DMS 273 treated with DMSO at 0.1 percent for 48 hours (cell line): ENCODE data around the gene AVP.

ENCODE experiments used
- DNase-seq: peaks from one replicate; lab custom pipeline; 2025; lab: John Stamatoyannopoulos, UW

Gene AVP

GRCh38 chr20:3047486-3048419 lies 36.8 kb downstream of the AVP start:
- no peak for DNase-seq

GRCh38 chr20:3046677-3047462 lies 37.7 kb downstream of the AVP start:
- no peak for DNase-seq

GRCh38 chr20:3045816-3046676 lies 38.5 kb downstream of the AVP start, which contains the start of gene MRPS26:
MRPS26 (plus strand) TSS chr20:3046052; CDS start chr20:3046069, 17 bp downstream.
- peak; percentile 58 for DNase-seq

- DNase-seq: peak; percentile 58
Observed at GRCh38 chr20:3045042-3045815, 39.3 kb downstream of the AVP start.

- DNase-seq: no peak
Observed at GRCh38 chr20:3044336-3044965, 40.1 kb downstream of the AVP start.

- DNase-seq: no peak
Observed at GRCh38 chr20:3043322-3043721, 41.2 kb downstream of the AVP start, which contains the start of gene GNRH2. GNRH2 (plus strand) TSS chr20:3043622; CDS start chr20:3044415, 793 bp downstream.

GRCh38 chr20:3042625-3043024 lies 41.9 kb downstream of the AVP start:
- no peak for DNase-seq

GRCh38 chr20:3041854-3042409 lies 42.6 kb downstream of the AVP start:
- DNase-seq: no peak

GRCh38 chr20:3040086-3040485 lies 44.4 kb downstream of the AVP start:
- DNase-seq: no peak

GRCh38 chr20:3039426-3039825 lies 45.1 kb downstream of the AVP start:
- no peak for DNase-seq

GRCh38 chr20:3038454-3038853 lies 46.1 kb downstream of the AVP start:
- DNase-seq: no peak

GRCh38 chr20:3037654-3038053 lies 46.9 kb downstream of the AVP start:
- no peak for DNase-seq

GRCh38 chr20:3032624-3033023 lies 51.9 kb downstream of the AVP start:
- no peak for DNase-seq
